22Rv1 (cell line): ENCODE data around the gene ADGRL1.

Source experiments
- CTCF ChIP-seq: fragments of 450-650 bp; IDR thresholded peaks from 2 replicates; pipeline ENCODE4 v1.5.1; 2017; ENCODE audit warnings: mild to moderate bottlenecking
- ZFX ChIP-seq: fragments of 450-650 bp; IDR thresholded peaks from 2 replicates; pipeline ENCODE4 v1.6.1; 2017; ENCODE audit warnings: antibody characterized with exemption, borderline replicate concordance

DNA sequence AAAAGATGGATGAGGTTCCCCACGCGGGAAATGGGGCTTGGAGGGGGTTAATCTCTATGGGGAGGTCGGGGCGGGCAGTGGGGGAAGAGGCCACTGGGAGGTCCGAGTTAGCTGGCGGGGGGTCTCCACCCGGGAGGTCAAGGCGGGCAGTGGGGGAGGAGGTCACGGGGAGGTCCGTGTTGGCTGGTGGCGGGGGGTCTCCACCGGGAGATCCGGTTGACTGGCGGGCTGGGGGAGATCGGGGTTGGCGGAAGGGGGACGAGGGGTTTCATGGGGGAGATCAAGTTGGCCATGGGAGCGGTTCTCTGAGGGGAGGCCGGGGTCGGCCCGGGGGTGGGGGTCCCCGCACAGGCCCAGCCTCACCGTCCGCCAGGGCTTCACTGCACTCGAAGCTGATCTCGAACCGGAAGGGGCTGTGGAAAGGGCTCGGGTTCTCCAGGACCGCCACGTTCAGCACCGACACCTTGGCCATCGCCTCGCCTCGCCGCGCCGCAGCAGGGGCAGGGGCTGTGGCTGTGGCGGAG is 69.9 kb downstream of the ADGRL1 start:
- TF ChIP-seq CTCF, result no peak
- TF ChIP-seq ZFX, result no peak
